ENCODE results near the gene UBR1.

UBR1 gene

DNA sequence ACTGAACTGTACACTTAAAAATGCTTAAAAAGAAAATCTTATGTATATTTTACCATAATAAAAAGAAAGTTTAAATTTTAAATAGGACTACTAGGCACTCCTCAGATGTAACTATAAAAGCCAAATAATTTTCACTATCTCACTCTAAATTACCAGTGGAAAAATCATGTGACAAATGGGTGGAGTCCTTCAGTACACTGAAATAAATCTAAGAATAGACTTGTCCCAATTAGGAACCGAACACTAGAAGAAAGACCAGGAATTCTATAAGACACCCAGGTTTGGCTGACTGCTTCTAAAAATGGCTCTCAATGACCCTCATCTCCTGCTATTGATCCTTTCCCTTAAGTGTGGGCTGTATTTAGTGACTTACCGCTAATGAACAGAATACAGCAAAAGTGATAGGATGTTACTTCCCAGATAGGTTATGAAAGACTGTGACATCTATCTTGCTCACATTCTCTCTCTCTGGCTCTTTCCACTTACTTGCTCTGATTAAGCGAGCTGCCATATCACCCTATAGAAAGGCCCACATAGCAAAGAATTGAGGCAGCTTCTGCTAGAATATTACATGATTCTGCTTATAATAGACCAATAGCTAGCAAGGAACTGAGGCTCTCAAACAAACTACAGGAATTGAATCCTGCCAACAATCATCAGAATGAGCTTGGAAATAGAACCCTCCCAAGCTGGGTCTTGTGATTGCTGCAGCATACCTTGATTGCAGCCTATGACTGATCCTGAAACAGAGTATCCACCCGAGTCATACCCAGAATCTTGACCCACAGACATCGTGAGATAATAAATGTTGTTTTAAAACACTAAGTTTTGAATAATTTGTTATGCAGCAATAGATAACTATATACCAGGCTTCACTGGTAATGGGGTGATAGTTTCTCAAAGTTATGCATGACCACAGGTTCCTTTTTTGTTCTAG, 202.2 kb downstream of the UBR1 start:
- DNase-seq: no peak

GRCh38 chr15:42893911-42894310, 211.9 kb downstream of the UBR1 start:
- DNase-seq: peak in 2 of 4 experiments; percentile 7 to 15
